Measurements from ENCODE around the gene SERGEF. TPM values are rescaled to one million over a fixed set of nuclear protein-coding genes. Genes with fewer than 3 reads are reported as not detected.

Gene SERGEF
- total and polyA plus RNA-seq, 2 of the 13 experiments (the other 11 are each of a cell fraction or from before 2014, with no cell fraction given): 54.5 to 114 TPM

GRCh38 chr11:17770048-17770652 is 242.7 kb downstream of the SERGEF start (continued):
- TF ChIP-seq PRDM10 (CRISPR knock-in tag; IDR thresholded peaks at IDR 0.05; ENCODE audit: low read depth) (peak; percentile 71; the same call in 1 of the 2 replicates), ZNF354B (CRISPR knock-in tag; IDR thresholded peaks at IDR 0.05) (no peak), RXRB (CRISPR knock-in tag; IDR thresholded peaks at IDR 0.05; ENCODE audit: borderline replicate concordance) (peak; percentile 94), RFXANK (CRISPR knock-in tag; IDR thresholded peaks at IDR 0.05) (no peak), MZF1 (CRISPR knock-in tag; IDR thresholded peaks at IDR 0.05; ENCODE audit: borderline replicate concordance) (no peak), ZNF777 (CRISPR knock-in tag; IDR thresholded peaks at IDR 0.05) (0 out of 2 replicates have a peak, but pooled peaks have one; percentile 19), FOXP1 (IDR thresholded peaks at IDR 0.05) (no peak; the same call in 1 of the 2 replicates), FOXP1 (CRISPR knock-in tag; IDR thresholded peaks at IDR 0.05) (peak; percentile 87), SUZ12 (IDR thresholded peaks at IDR 0.05; ENCODE audit: low read depth, low read length) (no peak), ZNF121 (CRISPR knock-in tag; IDR thresholded peaks at IDR 0.05) (peak; percentile 73), ZNF430 (CRISPR knock-in tag; IDR thresholded peaks at IDR 0.05) (peak; percentile 85), GATAD1 (CRISPR knock-in tag; IDR thresholded peaks at IDR 0.05) (peak; percentile 75), CENPBD1 (CRISPR knock-in tag; IDR thresholded peaks at IDR 0.05; ENCODE audit: borderline replicate concordance, low read depth) (no peak), ZNF501 (CRISPR knock-in tag; IDR thresholded peaks at IDR 0.05) (peak; percentile 90), MTERF4 (CRISPR knock-in tag; IDR thresholded peaks at IDR 0.05) (peak; percentile 91), ZIK1 (CRISPR knock-in tag; IDR thresholded peaks at IDR 0.05; ENCODE audit: borderline replicate concordance, low read depth) (no peak; the same call in 1 of the 2 replicates), NPAS2 (CRISPR knock-in tag; IDR thresholded peaks at IDR 0.05; ENCODE audit: borderline replicate concordance) (no peak), ZNF879 (CRISPR knock-in tag; IDR thresholded peaks at IDR 0.05) (no peak), ZBTB7B (CRISPR knock-in tag; IDR thresholded peaks at IDR 0.05) (peak; percentile 96), ZFP36L2 (CRISPR knock-in tag; IDR thresholded peaks at IDR 0.05) (no peak), KLF12 (CRISPR knock-in tag; IDR thresholded peaks at IDR 0.05; ENCODE audit: borderline replicate concordance) (peak; percentile 77; the same call in 1 of the 2 replicates), ZBTB39 (CRISPR knock-in tag; IDR thresholded peaks at IDR 0.05) (0 out of 2 replicates have a peak, but pooled peaks have one; percentile 15), ZNF816 (CRISPR knock-in tag; IDR thresholded peaks at IDR 0.05; ENCODE audit: borderline replicate concordance) (no peak; the same call in 1 of the 2 replicates), ERF (CRISPR knock-in tag; IDR thresholded peaks at IDR 0.05) (peak; percentile 94), ZNF790 (CRISPR knock-in tag; IDR thresholded peaks at IDR 0.05; ENCODE audit: borderline replicate concordance) (no peak), YEATS4 (CRISPR knock-in tag; IDR thresholded peaks at IDR 0.05; ENCODE audit: borderline replicate concordance) (peak; percentile 75)
